Tibial artery (tissue), 4 donors: ENCODE results near the gene KIAA1671.
"Not testable (repeated sequence)": the region's sequence is repeated elsewhere in the genome, so short reads cannot be mapped to it uniquely, and the experiment has no call there.

Experiments
- DNase-seq, 2 donors: peaks; one replicate each; pipeline ENCODE4 v3.0.0-alpha.2; 2019
- H3K27ac ChIP-seq, 2 donors: fragments of 200-600 bp; sonication (generic) in 1 of 2; 1 replicate in 1 of 2; 2 replicates in 1 of 2; pipeline ENCODE4 v1.5.1; 2018 to 2019; ENCODE audit warnings: mild to moderate bottlenecking in 1 of 2
- H3K27me3 ChIP-seq, 2 donors: fragments of 200-600 bp; sonication (generic) in 1 of 2; one replicate each; pipeline versions ENCODE4 v1.5.1 to v1.6.0; 2016 to 2019
- H3K36me3 ChIP-seq, 3 donors: fragments of 200-600 bp; sonication (generic) in 2 of 3; one replicate each; pipeline ENCODE4 v1.5.1; 2016 to 2019; ENCODE audit warnings: mild to moderate bottlenecking in 2 of 3
- H3K4me1 ChIP-seq, 4 donors: fragments of 200-600 bp; sonication (generic) in 2 of 4; 1 replicate in 3 of 4; 2 replicates in 1 of 4; pipeline ENCODE4 v1.5.1; 2016 to 2019
- H3K4me3 ChIP-seq, 2 donors: fragments of 200-600 bp; sonication (generic) in 1 of 2; 1 replicate in 1 of 2; 2 replicates in 1 of 2; pipeline ENCODE4 v1.5.1; 2018 to 2019; ENCODE audit warnings: mild to moderate bottlenecking in 2 of 2
- H3K9me3 ChIP-seq, 3 donors: fragments of 200-600 bp; sonication (generic) in 1 of 3; one replicate each; pipeline ENCODE4 v1.5.1; 2016 to 2019
- CTCF ChIP-seq, 2 experiments: fragments of 200-600 bp in 1 of 2; fragments of 450-650 bp in 1 of 2; IDR thresholded peaks; one replicate each; pipeline ENCODE4 v1.5.1; 2017 to 2019; ENCODE audit warnings: antibody characterized with exemption in 2 of 2, mild to moderate bottlenecking in 1 of 2, moderate library complexity in 1 of 2
- intact Hi-C: fragments of 100-400 bp; cut with DNase I; formaldehyde crosslinking; loops from one replicate; pipeline ENCODE4 v1.15.0; 2023; ENCODE audit warnings: low total_unique reads

The KIAA1671 gene

GRCh38 chr22:25201557-25202273, 249.2 kb downstream of the KIAA1671 start:
- Histone ChIP-seq H3K27me3 (no peaks in the 10 kb centered on the region), H3K36me3 (peaks cover 20 to 69% (median 45%) of the 10 kb centered on the region in 3 donors), H3K27ac (no peak overlapping the region), H3K4me3 (no peak overlapping the region), H3K9me3 (no peaks in the 10 kb centered on the region), H3K4me1 (no peaks in the 10 kb centered on the region)
- no peak for TF ChIP-seq CTCF (IDR thresholded peaks at IDR 0.05)
- no peak for DNase-seq
- intact Hi-C loops = no loop called here

- intact Hi-C loops = no loop called here
- peak in 1 of 2 donors; percentile 55 for DNase-seq
- no peaks in the 10 kb centered on the region for H3K27me3 ChIP-seq
These were observed 249.9 kb downstream of the KIAA1671 start for GRCh38 chr22:25202290-25202921.

GRCh38 chr22:25203082-25203481, 250.6 kb downstream of the KIAA1671 start:
- no peak for DNase-seq
- intact Hi-C loops = no loop called here
- H3K27me3 ChIP-seq = no peaks in the 10 kb centered on the region
- TF ChIP-seq CTCF (IDR thresholded peaks at IDR 0.05) = no peak
- H3K36me3 ChIP-seq = peaks cover 9 to 55% (median 31%) of the 10 kb centered on the region in 3 donors
- no peaks in the 10 kb centered on the region for H3K4me1 ChIP-seq
- no peak overlapping the region for H3K27ac ChIP-seq
- no peak overlapping the region for H3K4me3 ChIP-seq
- H3K9me3 ChIP-seq = no peaks in the 10 kb centered on the region

More at GRCh38 chr22:25202290-25202921, 249.9 kb downstream of the KIAA1671 start:
- TF ChIP-seq CTCF (IDR thresholded peaks at IDR 0.05) = peak; percentile 67 to 92
- Histone ChIP-seq H3K4me1 (no peaks in the 10 kb centered on the region), H3K9me3 (no peaks in the 10 kb centered on the region), H3K27ac (no peak overlapping the region), H3K36me3 (peaks cover 16 to 62% (median 38%) of the 10 kb centered on the region in 3 donors), H3K4me3 (no peak overlapping the region)

- H3K27me3 ChIP-seq, H3K4me1 ChIP-seq, intact Hi-C loops, H3K9me3 ChIP-seq, H3K4me3 ChIP-seq, H3K27ac ChIP-seq, DNase-seq: not testable (repeated sequence)
- peaks cover 9 to 42% (median 22%) of the 10 kb centered on the region in 3 donors for H3K36me3 ChIP-seq
These were observed 252.0 kb downstream of the KIAA1671 start for GRCh38 chr22:25204547-25204946.

GRCh38 chr22:25205847-25206246, 253.3 kb downstream of the KIAA1671 start:
- intact Hi-C loops = no loop called here
- no peak overlapping the region for H3K27ac ChIP-seq
- no peak overlapping the region for H3K4me3 ChIP-seq
- no peak for DNase-seq
- H3K9me3 ChIP-seq = no peaks in the 10 kb centered on the region
- H3K4me1 ChIP-seq = no peaks in the 10 kb centered on the region
- peaks cover 9 to 30% (median 17%) of the 10 kb centered on the region in 3 donors for H3K36me3 ChIP-seq
- no peaks in the 10 kb centered on the region for H3K27me3 ChIP-seq
- no peak for TF ChIP-seq CTCF (IDR thresholded peaks at IDR 0.05)

- Histone ChIP-seq H3K4me3 (no peak overlapping the region), H3K27ac (no peak overlapping the region), H3K27me3 (no peaks in the 10 kb centered on the region), H3K9me3 (no peaks in the 10 kb centered on the region), H3K4me1 (no peaks in the 10 kb centered on the region), H3K36me3 (peaks cover 7 to 18% (median 9%) of the 10 kb centered on the region in 3 donors)
- intact Hi-C loops = no loop called here
- DNase-seq = no peak
- no peak for TF ChIP-seq CTCF (IDR thresholded peaks at IDR 0.05)
These were observed 254.5 kb downstream of the KIAA1671 start for GRCh38 chr22:25206998-25207397.
